HG03460 (cell line): ENCODE results near the gene HACE1.
"Not testable (repeated sequence)": the region's sequence is repeated elsewhere in the genome, so short reads cannot be mapped to it uniquely, and the experiment has no call there.

Source experiments
- ATAC-seq: cut with Tn5 transposase; IDR thresholded peaks from one replicate; pipeline ENCODE4 v1.9.1; 2021; ENCODE audit not compliant: unreplicated experiment

The HACE1 gene

GRCh38 chr6:104739124-104739523 is 120.6 kb downstream of the HACE1 start:
- not testable (repeated sequence) for ATAC-seq

GRCh38 chr6:104737567-104737966 is 122.2 kb downstream of the HACE1 start:
- ATAC-seq: not testable (repeated sequence)

GRCh38 chr6:104736545-104736944 is 123.2 kb downstream of the HACE1 start:
- no peak for ATAC-seq

GRCh38 chr6:104730450-104730849 is 129.3 kb downstream of the HACE1 start:
- no peak for ATAC-seq

DNA sequence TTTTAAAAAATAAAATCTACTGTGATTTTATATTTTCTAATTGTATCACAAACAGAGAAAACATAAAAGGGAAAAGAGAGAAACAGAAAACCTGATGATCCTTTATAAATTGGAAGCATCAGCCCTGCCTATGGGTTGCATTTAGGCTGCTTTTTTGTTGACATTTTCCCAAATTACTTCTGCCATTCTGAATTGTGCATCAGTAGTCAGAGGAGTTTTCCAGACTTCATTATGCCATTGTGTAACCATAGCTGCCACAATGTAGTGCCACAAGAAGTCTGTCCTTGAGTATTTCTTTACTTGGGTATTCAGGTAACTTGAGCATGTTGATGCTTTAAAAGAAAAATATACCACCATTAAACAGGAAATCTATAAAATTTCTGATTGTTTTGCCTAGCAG is 130.3 kb downstream of the HACE1 start:
- no peak for ATAC-seq

DNA sequence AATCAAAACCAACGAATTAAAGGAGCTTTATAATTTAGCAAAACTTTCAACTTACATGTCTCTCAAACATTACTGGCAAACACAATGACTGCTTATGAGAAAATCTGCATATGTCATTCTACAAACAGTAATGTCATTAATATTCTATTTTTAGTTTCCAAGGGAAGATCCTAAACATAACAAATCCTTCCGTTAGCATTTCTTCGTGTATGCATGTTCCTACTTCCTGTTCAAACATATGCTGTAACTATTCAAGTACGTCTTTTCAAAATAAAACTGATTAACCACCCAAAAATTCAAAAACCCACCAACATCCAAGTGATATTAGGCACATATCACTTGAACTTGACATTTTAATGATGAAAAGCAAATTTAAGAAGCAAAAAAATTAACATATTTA is 131.3 kb downstream of the HACE1 start:
- no peak for ATAC-seq

- ATAC-seq: no peak
Measured at GRCh38 chr6:104718672-104719071, 141.0 kb downstream of the HACE1 start.

DNA sequence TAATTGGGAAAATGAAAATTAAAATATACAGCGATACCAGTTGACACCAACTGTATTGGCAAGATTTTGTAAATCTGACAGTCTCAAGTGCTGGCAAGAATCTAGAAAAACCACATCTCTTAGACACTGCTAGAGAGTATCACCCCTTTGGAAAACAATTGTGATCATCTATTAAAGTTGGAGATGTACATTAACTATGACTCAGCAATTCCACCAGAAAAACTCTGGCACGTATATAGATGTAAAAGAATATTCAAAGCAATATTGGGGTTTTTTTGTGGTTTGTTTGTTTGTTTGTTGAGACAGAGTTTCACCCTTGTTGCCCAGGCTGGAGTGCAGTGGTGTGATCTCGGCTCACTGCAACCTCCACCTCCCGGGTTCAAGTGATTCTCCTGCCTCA is 142.9 kb downstream of the HACE1 start:
- ATAC-seq: no peak

DNA sequence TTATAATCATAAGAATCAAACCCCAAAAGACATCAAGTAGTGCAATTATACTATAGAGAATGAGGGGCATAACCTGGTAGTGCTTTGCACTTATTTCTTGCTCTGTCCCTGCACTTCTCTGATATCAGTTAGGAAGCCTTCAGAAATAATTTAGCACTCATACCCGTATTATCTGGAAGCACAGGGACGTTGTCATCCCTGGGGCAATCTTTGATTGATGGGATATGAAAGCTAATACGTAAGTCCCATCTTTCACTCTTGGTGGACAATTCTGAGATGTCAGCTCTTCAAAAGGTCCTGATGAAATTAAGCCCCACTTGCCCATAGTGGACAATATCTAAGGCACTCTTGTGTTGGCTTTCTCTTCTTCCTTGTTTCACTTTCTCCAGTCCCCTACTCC is 144.9 kb downstream of the HACE1 start:
- no peak for ATAC-seq

GRCh38 chr6:104713982-104714381 is 145.7 kb downstream of the HACE1 start:
- ATAC-seq: no peak

- no peak for ATAC-seq
Measured at GRCh38 chr6:104711371-104711770, 148.3 kb downstream of the HACE1 start.

- no peak for ATAC-seq
Measured at GRCh38 chr6:104710543-104711335, 149.0 kb downstream of the HACE1 start.

DNA sequence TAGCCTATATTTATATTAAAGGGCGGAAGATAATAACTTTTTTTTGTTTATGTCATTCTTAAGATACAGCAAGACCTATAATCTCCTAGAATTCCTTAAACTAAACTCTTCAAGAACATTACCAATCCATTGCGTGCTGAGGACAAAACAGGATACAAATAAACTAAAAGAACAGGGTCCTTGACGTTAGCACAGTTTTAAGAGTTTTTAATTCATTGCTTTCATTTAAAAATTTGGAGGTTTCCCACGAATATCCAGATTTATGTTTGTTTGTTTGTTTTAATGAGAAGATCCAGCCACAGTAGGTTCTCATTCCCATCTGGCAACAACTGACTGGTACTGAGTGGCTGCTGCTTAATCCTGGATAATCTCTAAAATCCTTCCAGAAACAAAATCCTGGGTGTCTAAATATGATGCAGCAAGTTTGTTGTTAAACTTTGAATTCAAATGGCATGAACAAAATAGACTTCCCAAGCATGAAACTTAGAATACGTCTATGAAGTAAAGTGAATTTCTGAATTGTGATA is 153.7 kb downstream of the HACE1 start:
- no peak for ATAC-seq

DNA sequence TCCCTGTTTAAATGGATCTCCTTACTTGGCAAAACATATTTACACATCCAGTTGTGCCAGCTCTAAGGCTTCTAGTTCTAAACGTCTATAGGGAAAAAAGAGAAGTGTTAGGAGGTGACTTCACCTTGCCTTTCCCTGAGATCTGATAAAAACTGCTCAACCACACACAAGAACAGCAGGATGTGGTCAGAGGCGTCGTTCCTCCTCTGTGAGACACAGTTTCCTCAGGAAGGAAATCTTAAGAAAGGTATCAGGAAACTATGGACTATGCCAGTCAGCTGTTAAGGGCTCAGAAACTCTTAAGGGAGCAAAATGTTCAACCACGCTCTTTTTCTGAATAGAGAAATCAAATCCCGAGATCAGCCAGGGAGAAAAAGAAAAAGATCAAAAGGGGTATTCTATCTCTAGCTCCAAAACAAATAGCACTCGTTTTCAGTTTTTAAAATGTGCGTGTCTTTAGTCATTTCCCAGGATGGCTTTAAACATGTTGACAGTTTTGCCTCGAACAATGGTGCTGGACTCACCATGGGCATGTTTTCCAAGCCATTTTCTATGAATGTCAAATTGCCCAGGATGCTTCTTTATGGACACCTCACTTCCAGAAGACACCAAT is 154.5 kb downstream of the HACE1 start:
- ATAC-seq: no peak

DNA sequence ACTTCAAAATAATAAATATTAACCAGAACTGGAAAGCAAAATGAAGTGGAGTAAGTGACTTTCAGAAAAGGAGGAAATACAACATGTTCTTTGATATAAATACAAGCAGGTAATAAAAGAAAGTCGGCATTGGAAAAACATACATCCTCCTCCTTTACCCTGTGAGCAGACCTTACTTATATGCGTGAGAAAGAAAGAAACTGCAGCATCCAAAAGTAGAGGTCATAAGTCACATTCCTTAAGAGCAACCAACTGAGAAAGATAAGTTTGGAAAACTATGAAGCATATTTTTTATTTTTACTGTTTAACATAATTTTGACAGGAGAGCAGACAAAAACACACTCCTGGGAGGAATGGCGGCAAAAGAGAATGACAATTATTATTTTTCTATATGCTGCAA is 155.5 kb downstream of the HACE1 start:
- no peak for ATAC-seq

DNA sequence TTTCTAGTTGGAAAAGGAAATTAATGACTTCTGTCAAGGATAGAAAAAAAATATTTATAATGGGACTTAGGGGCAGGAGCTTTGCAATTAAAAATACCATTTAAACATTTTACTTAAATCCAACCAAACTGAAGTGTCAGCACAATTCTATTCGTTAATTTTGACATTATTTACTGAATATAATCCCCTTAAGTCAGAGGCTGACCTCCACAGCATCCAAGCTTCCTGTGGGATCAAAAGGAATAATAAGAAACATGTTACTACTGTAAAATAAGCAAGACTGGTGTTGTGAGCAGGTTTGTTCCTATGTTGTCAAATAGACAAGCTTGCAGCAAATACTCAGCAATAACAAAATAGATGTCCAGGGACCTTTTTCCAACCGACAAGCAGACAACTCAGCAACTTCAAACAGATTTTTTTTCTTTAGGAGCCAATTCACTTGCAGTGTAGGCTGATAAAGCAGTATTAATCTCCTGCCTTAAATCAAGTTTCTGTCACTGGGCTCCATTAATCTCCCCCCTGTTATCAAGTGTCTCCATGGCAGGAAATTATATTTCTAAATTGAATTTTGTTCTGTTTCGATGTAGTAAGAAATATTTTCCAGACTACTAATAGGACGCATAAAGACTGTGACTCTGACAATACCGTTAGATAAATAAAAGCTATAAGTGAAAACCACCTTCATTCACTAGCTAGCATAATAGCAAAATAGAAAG is 157.4 kb downstream of the HACE1 start:
- no peak for ATAC-seq

GRCh38 chr6:104700371-104701185 is 159.1 kb downstream of the HACE1 start:
- ATAC-seq: no peak

GRCh38 chr6:104699593-104700329 is 160.0 kb downstream of the HACE1 start:
- ATAC-seq: no peak

DNA sequence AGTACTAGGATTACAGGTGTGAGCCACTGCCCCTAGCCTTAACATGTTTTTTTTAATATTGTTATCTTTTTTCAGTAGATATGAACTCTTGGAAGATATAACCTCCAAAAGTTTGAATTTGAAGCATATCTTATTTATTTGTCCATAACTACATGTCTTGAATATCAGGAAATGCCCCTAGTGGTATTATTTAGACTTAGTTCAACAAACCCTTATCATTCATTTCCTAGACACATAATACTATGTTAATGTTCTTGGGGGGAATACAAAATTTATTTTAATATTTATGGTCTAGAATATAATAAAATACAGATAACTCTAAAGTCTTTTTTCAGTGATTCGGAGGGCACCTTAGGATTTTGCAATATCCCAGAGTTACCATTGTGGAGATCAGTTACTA is 160.7 kb downstream of the HACE1 start:
- ATAC-seq: no peak

GRCh38 chr6:104692008-104692407 is 167.7 kb downstream of the HACE1 start:
- no peak for ATAC-seq
